HepG2 (cell line): ENCODE data around the gene SLC38A1. TPM values are rescaled to one million over a fixed set of nuclear protein-coding genes. Genes with fewer than 3 reads are reported as not detected.

Experiments used
- ATAC-seq: fragments of 200-7000 bp; cut with Tn5 transposase; 3 replicates; pipeline ENCODE4 v1.9.1; 2020; ENCODE audit warnings: mild to moderate bottlenecking, moderate library complexity
- BruUV-seq: library from RNA; stranded (reverse); fragments of 400-500 nt; replicated peaks from 2 replicates; lab custom pipeline; 2021; lab: Mats Ljungman, UMichigan
- CTCF ChIA-PET: fragments of 300-600 bp; formaldehyde crosslinking; extraction: SDS; loops from one replicate; lab custom pipeline; 2021; ENCODE audit warnings: low total read pairs, inconsistent platforms, low intra/inter-chr PET ratio; lab: Yijun Ruan, JAX
- POLR2A ChIA-PET: fragments of 350-600 bp; sonication (Branson Sonifier 250); formaldehyde crosslinking; loops from one replicate; lab custom pipeline; 2020; ENCODE audit warnings: antibody characterized with exemption, inconsistent platforms; lab: Yijun Ruan, JAX
- DNase-seq: peaks from one replicate; pipeline ENCODE4 v3.0.0-alpha.2; 2015; ENCODE audit warnings: low spot score
- FAIRE-seq: peaks from 3 replicates; lab custom pipeline; 2011; peaks lifted over from hg19 to GRCh38; lab: Jason Lieb, UNC
- H2AFZ ChIP-seq: one replicate; pipeline ENCODE4 v1.6.1; 2011; ENCODE audit warnings: low read length, inconsistent platforms
- H3K27ac ChIP-seq: fragments of 300-600 bp; 3 replicates; pipeline ENCODE4 v1.8.0; 2011; ENCODE audit warnings: mixed run types, mild to moderate bottlenecking, mixed read lengths, low read length, inconsistent platforms; ENCODE audit not compliant: insufficient read depth; ENCODE audit errors: extremely low read length
- H3K27me3 ChIP-seq, 2 experiments: fragments of 200-600 bp in 1 of 2; 2 replicates in 1 of 2; 3 replicates in 1 of 2; pipeline versions ENCODE4 v1.6.0 to v1.8.0; 2011; ENCODE audit warnings: low read length in 2 of 2, mild to moderate bottlenecking in 2 of 2, moderate library complexity in 2 of 2, inconsistent platforms in 1 of 2; ENCODE audit not compliant: insufficient read depth in 2 of 2, control insufficient read depth in 1 of 2
- H3K36me3 ChIP-seq, 2 experiments: fragments of 200-600 bp in 1 of 2; replicated peaks in 1 of 2; 2 replicates in 1 of 2; 3 replicates in 1 of 2; pipeline versions ENCODE4 v1.5.1 to v1.8.0; 2011; ENCODE audit warnings: low read length in 2 of 2, inconsistent platforms in 1 of 2; ENCODE audit not compliant: insufficient read depth in 2 of 2, control insufficient read depth in 1 of 2
- H3K4me1 ChIP-seq: 2 replicates; pipeline ENCODE4 v1.5.1; 2012; ENCODE audit warnings: low read length, inconsistent platforms; ENCODE audit not compliant: insufficient read depth
- H3K4me2 ChIP-seq: 2 replicates; pipeline ENCODE4 v1.6.0; 2011; ENCODE audit warnings: low read depth, low read length, inconsistent platforms
- H3K4me3 ChIP-seq, 3 experiments: fragments of 200-600 bp in 1 of 3; sonication (generic), shearing (Covaris generic) in 1 of 3; replicated peaks in 1 of 3; 2 replicates each; pipeline ENCODE4 v1.5.1; 2011 to 2016; ENCODE audit warnings: low read length in 3 of 3, inconsistent platforms in 2 of 3, low read depth in 2 of 3, mild to moderate bottlenecking in 2 of 3, control low read depth in 1 of 3, mixed read lengths in 1 of 3; ENCODE audit not compliant: insufficient read depth in 1 of 3
- H3K79me2 ChIP-seq: one replicate; pipeline ENCODE4 v1.6.1; 2011; ENCODE audit warnings: low read length, inconsistent platforms; ENCODE audit not compliant: insufficient read depth
- H3K9ac ChIP-seq: 2 replicates; pipeline ENCODE4 v1.6.0; 2011; ENCODE audit warnings: mild to moderate bottlenecking, low read depth, low read length, inconsistent platforms; ENCODE audit not compliant: insufficient read depth
- H3K9me3 ChIP-seq: 2 replicates; pipeline ENCODE4 v1.5.1; 2012; ENCODE audit warnings: mild to moderate bottlenecking, low read length
- H4K20me1 ChIP-seq: 2 replicates; pipeline ENCODE4 v1.6.0; 2011; ENCODE audit warnings: inconsistent platforms, mild to moderate bottlenecking, low read length, moderate library complexity; ENCODE audit not compliant: insufficient read depth
- GMEB1 ChIP-seq: sonication (generic); formaldehyde crosslinking; IDR thresholded peaks from 2 replicates; pipeline ENCODE4 v1.5.1; 2020; ENCODE audit warnings: missing genetic modification reagents, mild to moderate bottlenecking, borderline replicate concordance
- HHEX ChIP-seq: IDR thresholded peaks from 2 replicates; pipeline ENCODE4 v1.6.1; 2016; ENCODE audit warnings: control low read depth
- IRX3 ChIP-seq: sonication (generic); formaldehyde crosslinking; IDR thresholded peaks from 2 replicates; pipeline ENCODE4 v1.8.1; 2023; ENCODE audit warnings: mild to moderate bottlenecking, low read depth, missing genetic modification reagents, borderline replicate concordance
- KLF11 ChIP-seq: IDR thresholded peaks from 2 replicates; pipeline ENCODE4 v1.6.1; 2016; ENCODE audit warnings: missing compliant biosample characterization
- LBX2 ChIP-seq: sonication (generic); formaldehyde crosslinking; IDR thresholded peaks from 2 replicates; pipeline ENCODE4 v1.5.0; 2020; ENCODE audit warnings: missing genetic modification reagents, mild to moderate bottlenecking, borderline replicate concordance
- MYNN ChIP-seq: sonication (generic); formaldehyde crosslinking; IDR thresholded peaks from 2 replicates; pipeline ENCODE4 v1.4.0; 2020; ENCODE audit warnings: mild to moderate bottlenecking, low read depth, missing genetic modification reagents
- TAF1 ChIP-seq: sonication (generic); formaldehyde crosslinking; IDR thresholded peaks from 2 replicates; pipeline ENCODE4 v1.4.0; 2020; ENCODE audit warnings: missing genetic modification reagents
- TBP ChIP-seq: sonication (generic); formaldehyde crosslinking; IDR thresholded peaks from 2 replicates; pipeline ENCODE4 v1.5.0; 2020; ENCODE audit warnings: missing genetic modification reagents
- TFDP1 ChIP-seq: IDR thresholded peaks from 2 replicates; pipeline ENCODE4 v1.6.1; 2016; ENCODE audit warnings: missing compliant biosample characterization, missing genetic modification reagents, borderline replicate concordance
- ZEB1 ChIP-seq: IDR thresholded peaks from 2 replicates; pipeline ENCODE4 v1.6.1; 2012; ENCODE audit warnings: mild to moderate bottlenecking, low read depth, inconsistent platforms; ENCODE audit not compliant: insufficient replicate concordance
- ZNF124 ChIP-seq: sonication (generic); formaldehyde crosslinking; IDR thresholded peaks from 2 replicates; pipeline ENCODE4 v1.4.0; 2020; ENCODE audit warnings: missing genetic modification reagents
- ZNF350 ChIP-seq: sonication (generic); formaldehyde crosslinking; IDR thresholded peaks from 2 replicates; pipeline ENCODE4 v1.4.0; 2020; ENCODE audit warnings: mild to moderate bottlenecking, low read depth, missing genetic modification reagents, borderline replicate concordance
- ZNF543 ChIP-seq: sonication (generic); formaldehyde crosslinking; IDR thresholded peaks from 2 replicates; pipeline ENCODE4 v1.4.0; 2020; ENCODE audit warnings: mild to moderate bottlenecking, missing genetic modification reagents
- ZNF800 ChIP-seq: sonication (generic); formaldehyde crosslinking; IDR thresholded peaks from 2 replicates; pipeline ENCODE4 v1.4.0; 2020; ENCODE audit warnings: missing genetic modification reagents
- WGBS: methylation state at CpG from one replicate; pipeline ENCODE4 v1.1.6; 2017; ENCODE audit warnings: low lambda C conversion rate; 5-methylcytosine and 5-hydroxymethylcytosine counted together
- in situ Hi-C: cut with HindIII; loops from 2 replicates; pipeline ENCODE4 v1.10.0; 2017; ENCODE audit warnings: low pct_unique_long_range_greater_than_20kb; ENCODE audit not compliant: extremely low pct_ligation_motif_present
- intact Hi-C: fragments of 100-400 bp; cut with micrococcal nuclease; formaldehyde crosslinking; loops from one replicate; pipeline ENCODE4 v1.10.0; 2022; ENCODE audit not compliant: unreplicated experiment
- polyA plus RNA-seq, 8 experiments: library from polyadenylated mRNA; depleted of rRNA in 3 of 8; stranded (reverse) in 7 of 8; unstranded in 1 of 8; fragments of >200 nt; fragmentation: Illumina TruSeq in 4 of 8; extraction: Trizol in 4 of 8; gene quantifications; 2 replicates each; pipeline versions ENCODE4 v1.2.1 to v1.2.3, GENCODE V29; 2011 to 2016; ENCODE audit warnings: low read depth in 4 of 8, missing spikeins in 1 of 8, mixed read lengths in 1 of 8; ENCODE audit not compliant: insufficient read depth in 1 of 8
- total RNA-seq, 5 experiments: library from RNA; depleted of rRNA; stranded (reverse); fragments of >200 nt; fragmentation: Illumina TruSeq; extraction: Trizol; gene quantifications; 2 replicates each; pipeline ENCODE4 v1.2.3, GENCODE V29; 2016; ENCODE audit warnings: low read depth in 1 of 5

The SLC38A1 gene
- total and polyA plus RNA-seq, 2 of the 13 experiments (the other 11 are each of a cell fraction or from before 2014, with no cell fraction given) = 47.0 to 50.6 TPM

- ATAC-seq (no peak), DNase-seq (no peak), FAIRE-seq (no peak)
- CTCF ChIA-PET = no interaction called here
- POLR2A ChIA-PET = no interaction called here
- H4K20me1 ChIP-seq = no peaks in the 10 kb centered on the region
- no peak overlapping the region for H3K9ac ChIP-seq
- H3K36me3 ChIP-seq = no peaks in the 10 kb centered on the region
- H3K4me2 ChIP-seq = no peak overlapping the region
- H3K4me3 ChIP-seq = no peak overlapping the region
- H2AFZ ChIP-seq = no peak overlapping the region
- TF ChIP-seq HHEX (no peak), TFDP1 (no peak), ZNF124 (CRISPR knock-in tag) (no peak), KLF11 (CRISPR knock-in tag) (no peak), GMEB1 (CRISPR knock-in tag) (no peak), ZEB1 (no peak), ZNF543 (CRISPR knock-in tag) (no peak)
- no TSS peak for BruUV-seq
- H3K79me2 ChIP-seq = no peaks in the 10 kb centered on the region
- in situ Hi-C loops (no loop called here), intact Hi-C loops (no loop called here)
- H3K27me3 ChIP-seq = no peaks in the 10 kb centered on the region
- no peak overlapping the region for H3K27ac ChIP-seq
- H3K4me1 ChIP-seq = no peaks in the 10 kb centered on the region
- H3K9me3 ChIP-seq = no peaks in the 10 kb centered on the region
Measured at GRCh38 chr12:46168426-46168825, 100.4 kb downstream of the SLC38A1 start.

- no peak for TF ChIP-seq ZNF350 (CRISPR knock-in tag)
- TF ChIP-seq ZNF800 (CRISPR knock-in tag) = no peak
- TF ChIP-seq TBP (CRISPR knock-in tag) = no peak
- TF ChIP-seq TAF1 (CRISPR knock-in tag) = no peak
- no peak for TF ChIP-seq MYNN (CRISPR knock-in tag)
- no peak for TF ChIP-seq IRX3 (CRISPR knock-in tag)
- no peak for TF ChIP-seq LBX2 (CRISPR knock-in tag)
- Histone ChIP-seq H3K9me3 (no peaks in the 10 kb centered on the region), H3K36me3 (no peaks in the 10 kb centered on the region), H4K20me1 (no peaks in the 10 kb centered on the region), H3K27me3 (no peaks in the 10 kb centered on the region; a peak in 1 of 5 replicates), H3K4me2 (no peak overlapping the region), H3K9ac (no peak overlapping the region), H3K79me2 (no peaks in the 10 kb centered on the region), H3K4me1 (no peaks in the 10 kb centered on the region), H3K27ac (no peak overlapping the region), H2AFZ (no peak overlapping the region), H3K4me3 (no peak overlapping the region)
- intact Hi-C loops (no loop called here), in situ Hi-C loops (no loop called here)
- ATAC-seq (no peak), DNase-seq (no peak), FAIRE-seq (no peak)
- ChIA-PET CTCF (no interaction called here), POLR2A (no interaction called here)
- no TSS peak for BruUV-seq
- 64% methylated on average over 2 of the region's 2 CpGs for WGBS
Measured at GRCh38 chr12:46167412-46167811, 101.4 kb downstream of the SLC38A1 start.
